SK-N-SH treated with all-trans-retinoic acid at 6 μM for 48 hours (cell line): ENCODE results near the gene DEPDC5.

Experiments
- ATAC-seq: fragments of 200-7000 bp; cut with Tn5 transposase; 3 replicates; pipeline ENCODE4 v1.9.1; 2020; ENCODE audit warnings: mild to moderate bottlenecking, moderate library complexity
- ARNTL ChIP-seq: fragments of 450-650 bp; formaldehyde crosslinking; IDR thresholded peaks from 2 replicates; pipeline ENCODE4 v1.5.0; 2020; ENCODE audit warnings: low read depth, mild to moderate bottlenecking, moderate library complexity, borderline replicate concordance
- BACH2 ChIP-seq: fragments of 250-450 bp; sonication (Bioruptor Pico); IDR thresholded peaks from 2 replicates; pipeline ENCODE4 v1.9.0; 2021; ENCODE audit warnings: mild to moderate bottlenecking, borderline replicate concordance
- CREB5 ChIP-seq: fragments of 250-450 bp; sonication (Bioruptor Pico); IDR thresholded peaks from 2 replicates; pipeline ENCODE4 v1.5.1; 2020; ENCODE audit warnings: low read depth, mild to moderate bottlenecking, moderate library complexity
- CSDC2 ChIP-seq: fragments of 250-450 bp; sonication (Bioruptor Pico); IDR thresholded peaks from 2 replicates; pipeline ENCODE4 v1.5.0; 2020; ENCODE audit warnings: mild to moderate bottlenecking, moderate library complexity
- ISL1 ChIP-seq: fragments of 250-450 bp; sonication (Bioruptor Pico); IDR thresholded peaks from 2 replicates; pipeline ENCODE4 v2.1.2; 2022; ENCODE audit warnings: mild to moderate bottlenecking, moderate library complexity
- OSR1 ChIP-seq: fragments of 250-450 bp; sonication (Bioruptor Pico); IDR thresholded peaks from 2 replicates; pipeline ENCODE4 v1.8.0; 2022; ENCODE audit warnings: moderate library complexity, mild to moderate bottlenecking, inconsistent platforms
- PATZ1 ChIP-seq: fragments of 250-450 bp; sonication (Bioruptor Pico); IDR thresholded peaks from 2 replicates; pipeline ENCODE4 v1.8.0; 2020; ENCODE audit warnings: mild to moderate bottlenecking, moderate library complexity, borderline replicate concordance
- PPARA ChIP-seq: fragments of 250-450 bp; sonication (Bioruptor Pico); IDR thresholded peaks from 2 replicates; pipeline ENCODE4 v1.5.0; 2020; ENCODE audit warnings: mild to moderate bottlenecking, borderline replicate concordance
- RARB ChIP-seq: fragments of 250-450 bp; sonication (Bioruptor Pico); IDR thresholded peaks from 2 replicates; pipeline ENCODE4 v1.8.0; 2021; ENCODE audit warnings: mild to moderate bottlenecking, moderate library complexity
- SNAI2 ChIP-seq: fragments of 250-450 bp; sonication (Bioruptor Pico); IDR thresholded peaks from 2 replicates; pipeline ENCODE4 v1.5.0; 2020; ENCODE audit warnings: mild to moderate bottlenecking, moderate library complexity
- TCF4 ChIP-seq: fragments of 250-450 bp; sonication (Bioruptor Pico); IDR thresholded peaks from 2 replicates; pipeline ENCODE4 v1.8.0; 2021; ENCODE audit warnings: mild to moderate bottlenecking, moderate library complexity, borderline replicate concordance
- TOX ChIP-seq: fragments of 250-450 bp; sonication (Bioruptor Pico); IDR thresholded peaks from 2 replicates; pipeline ENCODE4 v1.8.0; 2021; ENCODE audit warnings: mild to moderate bottlenecking, moderate library complexity, borderline replicate concordance
- ZC3H10 ChIP-seq: fragments of 250-450 bp; sonication (Bioruptor Pico); IDR thresholded peaks from 2 replicates; pipeline ENCODE4 v1.5.1; 2021; ENCODE audit warnings: mild to moderate bottlenecking, moderate library complexity
- ZFP3 ChIP-seq: fragments of 250-450 bp; sonication (Bioruptor Pico); IDR thresholded peaks from 2 replicates; pipeline ENCODE4 v1.5.0; 2020; ENCODE audit warnings: mild to moderate bottlenecking, moderate library complexity
- ZFP30 ChIP-seq: fragments of 450-650 bp; formaldehyde crosslinking; IDR thresholded peaks from 2 replicates; pipeline ENCODE4 v1.5.0; 2022; ENCODE audit warnings: mild to moderate bottlenecking, moderate library complexity
- ZNF565 ChIP-seq: fragments of 450-650 bp; formaldehyde crosslinking; conservative IDR thresholded peaks from 2 replicates; pipeline ENCODE4 v1.5.0; 2020; ENCODE audit warnings: low read depth, mild to moderate bottlenecking, moderate library complexity
- ZNF8 ChIP-seq: fragments of 450-650 bp; formaldehyde crosslinking; IDR thresholded peaks from 2 replicates; pipeline ENCODE4 v1.5.0; 2020; ENCODE audit warnings: mild to moderate bottlenecking, moderate library complexity
- TF ChIP-seq, protein P1 (sequence below): fragments of 250-450 bp; sonication (Bioruptor Pico); IDR thresholded peaks from 2 replicates; pipeline ENCODE4 v1.5.0; 2020; ENCODE audit warnings: mild to moderate bottlenecking, moderate library complexity
- TF ChIP-seq, protein P2 (sequence below): fragments of 250-450 bp; sonication (Bioruptor Pico); IDR thresholded peaks from 2 replicates; pipeline ENCODE4 v1.5.1; 2021; ENCODE audit warnings: mild to moderate bottlenecking, moderate library complexity
- TF ChIP-seq, protein P3 (sequence below): fragments of 250-450 bp; sonication (Bioruptor Pico); IDR thresholded peaks from 2 replicates; pipeline ENCODE4 v1.8.0; 2021; ENCODE audit warnings: low read depth, mild to moderate bottlenecking, moderate library complexity, borderline replicate concordance

DEPDC5 gene

GRCh38 chr22:31944700-31945442 is 191.1 kb downstream of the DEPDC5 start (continued):
- TF ChIP-seq, protein P1, sequence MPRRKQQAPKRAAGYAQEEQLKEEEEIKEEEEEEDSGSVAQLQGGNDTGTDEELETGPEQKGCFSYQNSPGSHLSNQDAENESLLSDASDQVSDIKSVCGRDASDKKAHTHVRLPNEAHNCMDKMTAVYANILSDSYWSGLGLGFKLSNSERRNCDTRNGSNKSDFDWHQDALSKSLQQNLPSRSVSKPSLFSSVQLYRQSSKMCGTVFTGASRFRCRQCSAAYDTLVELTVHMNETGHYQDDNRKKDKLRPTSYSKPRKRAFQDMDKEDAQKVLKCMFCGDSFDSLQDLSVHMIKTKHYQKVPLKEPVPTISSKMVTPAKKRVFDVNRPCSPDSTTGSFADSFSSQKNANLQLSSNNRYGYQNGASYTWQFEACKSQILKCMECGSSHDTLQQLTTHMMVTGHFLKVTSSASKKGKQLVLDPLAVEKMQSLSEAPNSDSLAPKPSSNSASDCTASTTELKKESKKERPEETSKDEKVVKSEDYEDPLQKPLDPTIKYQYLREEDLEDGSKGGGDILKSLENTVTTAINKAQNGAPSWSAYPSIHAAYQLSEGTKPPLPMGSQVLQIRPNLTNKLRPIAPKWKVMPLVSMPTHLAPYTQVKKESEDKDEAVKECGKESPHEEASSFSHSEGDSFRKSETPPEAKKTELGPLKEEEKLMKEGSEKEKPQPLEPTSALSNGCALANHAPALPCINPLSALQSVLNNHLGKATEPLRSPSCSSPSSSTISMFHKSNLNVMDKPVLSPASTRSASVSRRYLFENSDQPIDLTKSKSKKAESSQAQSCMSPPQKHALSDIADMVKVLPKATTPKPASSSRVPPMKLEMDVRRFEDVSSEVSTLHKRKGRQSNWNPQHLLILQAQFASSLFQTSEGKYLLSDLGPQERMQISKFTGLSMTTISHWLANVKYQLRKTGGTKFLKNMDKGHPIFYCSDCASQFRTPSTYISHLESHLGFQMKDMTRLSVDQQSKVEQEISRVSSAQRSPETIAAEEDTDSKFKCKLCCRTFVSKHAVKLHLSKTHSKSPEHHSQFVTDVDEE (CRISPR knock-in tag): no peak
- TF ChIP-seq ARNTL (CRISPR knock-in tag) (no peak), ZFP3 (no peak), PATZ1 (CRISPR knock-in tag) (no peak), BACH2 (no peak), ZC3H10 (CRISPR knock-in tag) (no peak), SNAI2 (CRISPR knock-in tag) (no peak), CSDC2 (no peak)

DNA sequence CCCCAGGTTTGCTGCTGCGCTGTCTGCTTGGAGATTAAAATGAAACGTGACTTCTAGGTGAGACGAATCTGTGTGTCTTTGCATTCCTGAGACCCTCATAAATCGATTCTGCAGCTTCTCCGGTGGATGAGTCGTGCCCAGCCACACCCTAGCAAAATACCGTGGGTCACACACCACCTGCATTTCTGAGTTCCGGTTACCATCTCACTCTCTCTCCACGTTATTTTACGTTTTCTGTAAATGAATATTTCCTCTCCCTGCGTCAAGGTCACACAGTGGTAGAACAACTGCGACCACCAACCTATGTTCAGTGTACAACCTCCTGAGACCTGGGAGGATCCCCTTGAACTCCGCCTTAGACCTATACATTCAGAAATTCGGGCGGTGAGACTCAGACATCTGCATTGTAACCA is 191.6 kb downstream of the DEPDC5 start:
- ATAC-seq: no peak
- no peak for TF ChIP-seq PPARA (CRISPR knock-in tag)
- no peak for TF ChIP-seq BACH2
- no peak for TF ChIP-seq CSDC2
- TF ChIP-seq ZNF8: no peak
- TF ChIP-seq ZNF565 (CRISPR knock-in tag): no peak
- no peak for TF ChIP-seq OSR1
- TF ChIP-seq TCF4 (CRISPR knock-in tag): no peak
- TF ChIP-seq, protein P2, sequence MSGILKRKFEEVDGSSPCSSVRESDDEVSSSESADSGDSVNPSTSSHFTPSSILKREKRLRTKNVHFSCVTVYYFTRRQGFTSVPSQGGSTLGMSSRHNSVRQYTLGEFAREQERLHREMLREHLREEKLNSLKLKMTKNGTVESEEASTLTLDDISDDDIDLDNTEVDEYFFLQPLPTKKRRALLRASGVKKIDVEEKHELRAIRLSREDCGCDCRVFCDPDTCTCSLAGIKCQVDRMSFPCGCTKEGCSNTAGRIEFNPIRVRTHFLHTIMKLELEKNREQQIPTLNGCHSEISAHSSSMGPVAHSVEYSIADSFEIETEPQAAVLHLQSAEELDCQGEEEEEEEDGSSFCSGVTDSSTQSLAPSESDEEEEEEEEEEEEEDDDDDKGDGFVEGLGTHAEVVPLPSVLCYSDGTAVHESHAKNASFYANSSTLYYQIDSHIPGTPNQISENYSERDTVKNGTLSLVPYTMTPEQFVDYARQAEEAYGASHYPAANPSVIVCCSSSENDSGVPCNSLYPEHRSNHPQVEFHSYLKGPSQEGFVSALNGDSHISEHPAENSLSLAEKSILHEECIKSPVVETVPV (CRISPR knock-in tag): no peak
- no peak for TF ChIP-seq ISL1 (CRISPR knock-in tag)
- no peak for TF ChIP-seq ZFP3
- TF ChIP-seq, protein P1 (CRISPR knock-in tag): no peak
- TF ChIP-seq ZC3H10 (CRISPR knock-in tag): no peak
- no peak for TF ChIP-seq RARB (CRISPR knock-in tag)
- TF ChIP-seq TOX: no peak
- no peak for TF ChIP-seq ZFP30 (CRISPR knock-in tag)
- TF ChIP-seq, all 23 proteins: peak for 0

DNA sequence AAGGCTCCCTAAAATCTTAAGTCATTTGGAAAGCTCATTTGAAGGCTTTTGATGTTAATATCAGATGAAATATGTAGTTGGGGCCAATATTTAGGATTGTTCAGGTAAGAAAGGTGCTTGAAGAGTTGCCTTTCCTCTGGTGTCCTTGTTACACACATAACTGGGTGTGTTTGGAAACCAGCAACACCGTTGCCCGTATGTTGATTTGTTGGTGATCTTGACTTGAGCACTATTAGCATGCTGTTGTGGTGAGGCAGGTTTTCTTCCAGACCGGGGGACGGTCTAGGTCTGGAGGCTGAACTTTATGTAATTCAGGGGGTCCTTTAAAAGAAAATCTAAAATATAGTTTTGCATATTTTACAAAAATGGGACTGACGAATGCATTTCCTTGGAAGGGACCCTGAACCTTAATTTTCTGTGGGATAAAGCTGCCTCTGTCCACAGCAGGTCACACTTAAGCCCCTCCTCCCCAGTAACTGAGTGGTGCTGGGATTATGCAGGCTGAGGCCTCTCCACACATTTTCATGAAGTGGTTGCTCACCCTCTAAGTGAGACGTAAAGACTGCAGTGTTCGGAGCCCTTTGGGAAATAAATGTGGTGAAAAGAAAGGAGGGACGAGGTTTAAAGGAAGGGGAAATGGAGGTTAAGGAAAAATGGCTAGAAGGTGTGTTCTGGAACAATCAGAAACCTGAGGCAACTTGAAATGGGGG is 192.3 kb downstream of the DEPDC5 start:
- no peak for TF ChIP-seq BACH2
- no peak for TF ChIP-seq PATZ1 (CRISPR knock-in tag)
- no peak for TF ChIP-seq SNAI2 (CRISPR knock-in tag)
- TF ChIP-seq PPARA (CRISPR knock-in tag): no peak
- TF ChIP-seq ARNTL (CRISPR knock-in tag): no peak
- TF ChIP-seq ZNF565 (CRISPR knock-in tag): no peak
- no peak for TF ChIP-seq CREB5
- TF ChIP-seq ZC3H10 (CRISPR knock-in tag): no peak
- no peak for TF ChIP-seq RARB (CRISPR knock-in tag)
- TF ChIP-seq, protein P3, sequence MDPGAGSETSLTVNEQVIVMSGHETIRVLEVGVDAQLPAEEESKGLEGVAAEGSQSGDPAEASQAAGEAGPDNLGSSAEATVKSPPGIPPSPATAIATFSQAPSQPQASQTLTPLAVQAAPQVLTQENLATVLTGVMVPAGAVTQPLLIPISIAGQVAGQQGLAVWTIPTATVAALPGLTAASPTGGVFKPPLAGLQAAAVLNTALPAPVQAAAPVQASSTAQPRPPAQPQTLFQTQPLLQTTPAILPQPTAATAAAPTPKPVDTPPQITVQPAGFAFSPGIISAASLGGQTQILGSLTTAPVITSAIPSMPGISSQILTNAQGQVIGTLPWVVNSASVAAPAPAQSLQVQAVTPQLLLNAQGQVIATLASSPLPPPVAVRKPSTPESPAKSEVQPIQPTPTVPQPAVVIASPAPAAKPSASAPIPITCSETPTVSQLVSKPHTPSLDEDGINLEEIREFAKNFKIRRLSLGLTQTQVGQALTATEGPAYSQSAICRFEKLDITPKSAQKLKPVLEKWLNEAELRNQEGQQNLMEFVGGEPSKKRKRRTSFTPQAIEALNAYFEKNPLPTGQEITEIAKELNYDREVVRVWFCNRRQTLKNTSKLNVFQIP (CRISPR knock-in tag): no peak
- ATAC-seq: no peak
